BJ (cell line): Measurements from ENCODE around the gene LAMA3. TPM values are rescaled to one million over a fixed set of nuclear protein-coding genes. Genes with fewer than 3 reads are reported as not detected.
"Not testable (repeated sequence)": the region's sequence is repeated elsewhere in the genome, so short reads cannot be mapped to it uniquely, and the experiment has no call there.

Source experiments
- CTCF ChIA-PET: fragments of 350-600 bp; formaldehyde crosslinking; extraction: SDS; loops from one replicate; lab custom pipeline; 2021; ENCODE audit warnings: antibody characterized with exemption, inconsistent platforms; lab: Yijun Ruan, JAX
- POLR2A ChIA-PET: fragments of 300-600 bp; sonication (Branson Sonifier 250); formaldehyde crosslinking; extraction: SDS; loops from one replicate; lab custom pipeline; 2021; ENCODE audit warnings: antibody characterized with exemption; lab: Charles Lee
- DNase-seq: peaks from one replicate; pipeline ENCODE4 v3.0.0-alpha.2; 2011; ENCODE audit warnings: low read depth
- H3K27me3 ChIP-seq: 2 replicates; pipeline ENCODE4 v1.6.0; 2011; ENCODE audit warnings: low read length; ENCODE audit not compliant: control insufficient read depth, insufficient read depth
- H3K36me3 ChIP-seq: 2 replicates; pipeline ENCODE4 v1.5.1; 2011; ENCODE audit warnings: low read length; ENCODE audit not compliant: control insufficient read depth, insufficient read depth
- H3K4me3 ChIP-seq: 2 replicates; pipeline ENCODE4 v1.5.1; 2011; ENCODE audit warnings: low read depth, mild to moderate bottlenecking, control low read depth, low read length
- polyA plus RNA-seq: library from polyadenylated mRNA; depleted of rRNA; stranded (reverse); fragments of >200 nt; gene quantifications from 2 replicates; pipeline ENCODE4 v1.2.3, GENCODE V29; 2011
- TF ChIP-seq, protein P1 (sequence below): IDR thresholded peaks from 2 replicates; pipeline ENCODE4 v1.5.1; 2011; ENCODE audit warnings: low read depth, mild to moderate bottlenecking, control low read depth, inconsistent platforms, low read length, moderate library complexity; ENCODE audit not compliant: insufficient read depth

LAMA3 gene
- polyA plus RNA-seq, 1 experiment, result 5.6 TPM

DNA sequence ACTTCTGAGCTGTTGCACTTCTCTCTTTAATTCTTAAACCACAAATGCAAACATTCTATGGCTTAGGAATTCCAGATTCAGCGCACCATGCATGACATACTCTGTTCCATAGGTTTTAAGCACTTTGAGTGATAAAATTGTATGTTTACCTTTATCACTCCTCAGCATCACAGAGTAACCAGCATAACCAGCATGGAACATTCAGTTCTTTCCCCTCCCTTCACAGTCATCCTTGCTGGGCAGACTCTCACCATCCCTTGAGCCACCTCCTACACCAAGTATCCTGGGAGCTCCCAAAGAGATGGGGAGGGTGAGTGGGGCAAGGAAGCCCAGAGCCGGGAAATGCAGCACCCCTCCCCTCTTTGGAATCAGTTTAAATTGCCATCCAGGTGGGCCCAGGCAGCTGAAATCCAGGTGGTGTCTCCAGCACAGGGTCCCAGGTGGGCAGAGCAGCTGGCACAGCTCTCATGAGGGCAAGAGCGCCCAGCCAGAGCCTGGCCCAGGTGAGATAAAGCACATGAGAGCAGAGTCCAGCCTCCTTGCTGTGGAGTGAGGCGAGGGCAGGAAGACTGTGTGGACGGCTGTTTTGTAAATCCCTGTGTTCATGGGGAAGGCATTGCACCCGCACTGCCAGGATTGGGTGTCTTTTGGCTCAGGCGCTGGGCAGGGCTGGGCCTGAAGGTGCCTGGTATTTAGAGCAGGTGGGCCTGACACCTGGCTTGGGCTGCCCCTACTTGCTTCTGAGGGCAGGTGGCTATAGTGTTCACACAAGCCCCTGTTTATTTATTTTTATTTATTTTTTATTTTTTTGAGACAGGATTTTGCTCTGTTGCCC lies 36.8 kb downstream of the LAMA3 start:
- H3K27me3 ChIP-seq, result no peaks in the 10 kb centered on the region; the same call in 1 of the 2 replicates
- H3K36me3 ChIP-seq, result no peaks in the 10 kb centered on the region
- no peak overlapping the region for H3K4me3 ChIP-seq
- no peak for DNase-seq
- POLR2A ChIA-PET, result no interaction called here
- CTCF ChIA-PET, result no interaction called here
- TF ChIP-seq, protein P1, sequence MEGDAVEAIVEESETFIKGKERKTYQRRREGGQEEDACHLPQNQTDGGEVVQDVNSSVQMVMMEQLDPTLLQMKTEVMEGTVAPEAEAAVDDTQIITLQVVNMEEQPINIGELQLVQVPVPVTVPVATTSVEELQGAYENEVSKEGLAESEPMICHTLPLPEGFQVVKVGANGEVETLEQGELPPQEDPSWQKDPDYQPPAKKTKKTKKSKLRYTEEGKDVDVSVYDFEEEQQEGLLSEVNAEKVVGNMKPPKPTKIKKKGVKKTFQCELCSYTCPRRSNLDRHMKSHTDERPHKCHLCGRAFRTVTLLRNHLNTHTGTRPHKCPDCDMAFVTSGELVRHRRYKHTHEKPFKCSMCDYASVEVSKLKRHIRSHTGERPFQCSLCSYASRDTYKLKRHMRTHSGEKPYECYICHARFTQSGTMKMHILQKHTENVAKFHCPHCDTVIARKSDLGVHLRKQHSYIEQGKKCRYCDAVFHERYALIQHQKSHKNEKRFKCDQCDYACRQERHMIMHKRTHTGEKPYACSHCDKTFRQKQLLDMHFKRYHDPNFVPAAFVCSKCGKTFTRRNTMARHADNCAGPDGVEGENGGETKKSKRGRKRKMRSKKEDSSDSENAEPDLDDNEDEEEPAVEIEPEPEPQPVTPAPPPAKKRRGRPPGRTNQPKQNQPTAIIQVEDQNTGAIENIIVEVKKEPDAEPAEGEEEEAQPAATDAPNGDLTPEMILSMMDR, result no peak

DNA sequence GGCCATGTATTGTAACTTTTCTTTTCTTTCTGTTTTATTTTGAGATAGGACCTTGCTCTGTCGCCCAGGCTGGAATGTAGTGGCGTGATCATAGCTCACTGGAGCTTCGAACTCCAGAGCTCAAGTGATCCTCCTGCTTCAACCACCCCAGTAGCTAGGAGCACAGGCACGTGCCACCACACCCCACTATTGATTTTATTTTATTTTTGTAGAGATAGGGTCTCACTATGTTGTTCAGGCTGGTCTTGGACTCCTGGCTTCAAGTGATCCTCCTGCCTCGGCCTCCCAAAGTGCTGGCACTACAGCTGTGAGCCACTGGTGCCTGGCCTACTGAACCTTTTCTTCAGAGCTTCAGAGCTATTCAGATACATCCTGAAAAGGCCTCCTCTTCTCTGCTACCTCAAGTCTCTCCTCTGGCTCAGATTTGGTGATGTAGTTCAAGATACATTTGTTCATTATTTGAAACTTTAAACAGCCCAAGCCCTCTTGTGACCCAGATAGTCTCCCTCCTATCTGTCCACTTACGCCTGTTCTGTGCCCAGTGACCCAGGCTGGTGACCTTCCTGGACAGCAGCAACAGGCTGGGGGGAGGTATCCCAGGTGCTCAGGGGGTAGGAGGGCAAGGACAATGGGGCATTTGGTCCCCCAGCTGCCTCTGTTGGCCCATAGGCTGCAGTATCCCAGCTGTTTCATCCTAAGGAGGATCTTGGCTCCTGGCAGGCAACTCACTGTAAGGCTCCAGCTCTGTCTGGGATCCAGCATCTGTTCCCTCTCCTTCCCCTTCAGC lies 38.6 kb downstream of the LAMA3 start:
- TF ChIP-seq, protein P1, result no peak
- Histone ChIP-seq H3K4me3 (no peak overlapping the region), H3K27me3 (no peaks in the 10 kb centered on the region; the same call in 1 of the 2 replicates), H3K36me3 (no peaks in the 10 kb centered on the region)
- ChIA-PET POLR2A (interaction anchor here (0.6 kb wide), 1 partner anchor 8 kb away, joined by 17 read pairs; no protein-coding TSS in a partner anchor), CTCF (interaction anchor here (1.1 kb wide), 1 partner anchor 50 kb away, joined by 3 read pairs; no protein-coding TSS in a partner anchor)
- DNase-seq, result no peak

DNA sequence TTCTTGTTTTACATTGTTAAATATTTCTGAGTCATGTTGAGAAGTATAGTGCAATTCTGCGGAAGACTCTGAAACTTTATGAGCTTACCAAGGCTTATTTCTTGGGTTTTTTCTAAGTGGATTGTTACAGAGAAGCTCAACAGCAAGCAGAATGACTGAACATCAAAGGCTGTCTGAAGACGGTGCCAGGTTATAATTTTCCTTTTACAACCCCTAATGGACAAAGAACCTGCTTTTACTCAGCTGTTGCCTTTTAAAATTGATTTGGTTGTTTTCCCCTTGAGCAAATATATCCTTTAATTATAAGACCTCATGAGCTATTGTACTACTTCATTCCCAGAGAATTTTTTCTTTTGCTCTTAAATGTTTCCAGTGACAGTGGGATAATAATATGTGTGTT lies 41.6 kb downstream of the LAMA3 start:
- H3K36me3 ChIP-seq, result no peaks in the 10 kb centered on the region
- CTCF ChIA-PET, result interaction anchor here (0.5 kb wide), 1 partner anchor 11 kb away, joined by 3 read pairs; no protein-coding TSS in a partner anchor
- DNase-seq, result no peak
- POLR2A ChIA-PET, result interaction anchor here (0.5 kb wide), 1 partner anchor 154 kb away, joined by 3 read pairs; no protein-coding TSS in a partner anchor
- H3K27me3 ChIP-seq, result no peaks in the 10 kb centered on the region; the same call in 1 of the 2 replicates
- TF ChIP-seq, protein P1, result no peak
- no peak overlapping the region for H3K4me3 ChIP-seq

DNA sequence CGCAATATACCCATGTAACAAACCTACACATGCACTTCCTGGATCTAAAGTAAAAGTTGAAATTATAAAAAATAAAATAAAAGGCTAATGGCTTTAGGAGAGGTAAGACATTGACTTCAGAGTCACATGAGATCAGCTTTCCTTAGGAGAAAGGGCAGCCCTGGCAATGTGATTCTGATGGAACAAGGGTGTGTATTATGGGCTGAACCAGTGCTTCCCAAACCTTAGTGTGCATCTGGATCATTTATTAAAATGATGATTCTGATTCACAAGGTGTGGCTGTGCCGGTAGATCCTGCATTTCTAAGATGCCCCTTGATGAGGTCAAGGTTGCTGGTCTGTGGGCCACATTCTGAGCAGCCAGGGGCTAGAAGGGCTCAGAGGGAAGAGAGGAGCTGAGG lies 42.6 kb downstream of the LAMA3 start:
- ChIA-PET POLR2A (no interaction called here), CTCF (no interaction called here)
- Histone ChIP-seq H3K36me3 (no peaks in the 10 kb centered on the region), H3K4me3 (no peak overlapping the region), H3K27me3 (no peaks in the 10 kb centered on the region; the same call in 1 of the 2 replicates)
- TF ChIP-seq, protein P1, result no peak
- no peak for DNase-seq

DNA sequence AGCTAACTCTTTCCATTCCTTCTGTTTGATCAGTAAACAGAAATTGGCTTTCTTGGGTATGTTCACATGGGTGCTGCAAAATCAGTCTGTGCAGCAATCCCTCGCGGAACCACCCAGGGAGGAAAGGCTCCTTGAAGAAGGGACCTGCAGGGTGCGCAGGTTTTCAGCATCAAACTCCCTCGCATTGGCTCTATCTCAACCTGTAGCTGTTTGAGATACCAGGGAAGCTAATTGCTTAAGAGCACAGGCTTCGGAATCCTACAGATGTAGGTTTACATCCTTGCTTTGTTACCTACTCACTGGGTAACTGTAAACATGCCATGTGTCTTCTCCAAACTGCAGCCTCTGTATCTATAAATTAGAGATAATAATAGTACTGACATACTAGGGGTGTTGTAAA lies 43.2 kb downstream of the LAMA3 start:
- ChIA-PET POLR2A (no interaction called here), CTCF (no interaction called here)
- TF ChIP-seq, protein P1, result no peak
- no peaks in the 10 kb centered on the region; the same call in 1 of the 2 replicates for H3K27me3 ChIP-seq
- H3K36me3 ChIP-seq, result no peaks in the 10 kb centered on the region
- no peak for DNase-seq
- no peak overlapping the region for H3K4me3 ChIP-seq

DNA sequence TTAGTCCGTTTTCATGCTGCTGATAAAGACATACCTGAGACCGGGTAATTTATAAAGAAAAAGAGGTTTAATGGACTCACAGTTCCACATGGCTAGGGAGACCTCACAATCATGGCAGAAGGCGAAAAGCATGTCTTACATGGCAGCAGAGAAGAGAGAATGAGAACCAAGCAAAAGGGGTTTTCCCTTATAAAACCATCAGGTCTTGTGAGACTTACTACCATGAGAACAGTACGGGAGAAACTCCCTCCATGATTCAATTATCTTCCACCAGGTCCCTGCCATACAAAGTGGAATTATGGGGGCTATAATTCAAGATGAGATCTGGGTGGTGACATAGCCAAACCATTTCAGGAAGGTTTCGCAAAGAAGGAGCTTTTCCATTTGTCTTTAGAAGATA lies 44.0 kb downstream of the LAMA3 start:
- CTCF ChIA-PET, result interaction anchor here (0.6 to 0.7 kb wide), 2 partner anchors 7 to 10 kb away, joined by 4 to 5 read pairs; no protein-coding TSS in a partner anchor
- H3K36me3 ChIP-seq, H3K27me3 ChIP-seq, POLR2A ChIA-PET, H3K4me3 ChIP-seq, DNase-seq: not testable (repeated sequence)
